ENCODE results near the gene BCL11A.

BCL11A gene

GRCh38 chr2:60480089-60480773 lies 73.2 kb downstream of the BCL11A start:
- no peak for DNase-seq

- no peak for DNase-seq
These were observed 74.0 kb downstream of the BCL11A start for GRCh38 chr2:60479226-60480088.

- DNase-seq, result no peak
These were observed 74.8 kb downstream of the BCL11A start for GRCh38 chr2:60478660-60479059.

GRCh38 chr2:60476206-60476954 lies 77.1 kb downstream of the BCL11A start:
- no peak for DNase-seq

GRCh38 chr2:60475123-60475830 lies 78.2 kb downstream of the BCL11A start:
- no peak for DNase-seq

GRCh38 chr2:60474301-60474700 lies 79.2 kb downstream of the BCL11A start:
- DNase-seq, result no peak

- DNase-seq, result no peak
These were observed 79.9 kb downstream of the BCL11A start for GRCh38 chr2:60473546-60473945.

GRCh38 chr2:60472663-60473289 lies 80.7 kb downstream of the BCL11A start:
- no peak for DNase-seq

- no peak for DNase-seq
These were observed 81.4 kb downstream of the BCL11A start for GRCh38 chr2:60472041-60472440.

GRCh38 chr2:60470340-60470739 lies 83.1 kb downstream of the BCL11A start:
- no peak for DNase-seq

- DNase-seq, result no peak
These were observed 83.7 kb downstream of the BCL11A start for GRCh38 chr2:60469536-60470317.

- DNase-seq, result no peak
These were observed 84.9 kb downstream of the BCL11A start for GRCh38 chr2:60468382-60469085.

GRCh38 chr2:60466161-60466702 lies 87.2 kb downstream of the BCL11A start:
- DNase-seq, result no peak

- no peak for DNase-seq
These were observed 87.7 kb downstream of the BCL11A start for GRCh38 chr2:60465736-60466135.

- no peak for DNase-seq
These were observed 90.2 kb downstream of the BCL11A start for GRCh38 chr2:60463249-60463648.

GRCh38 chr2:60461421-60462108 lies 91.9 kb downstream of the BCL11A start:
- DNase-seq, result no peak

GRCh38 chr2:60460577-60461420 lies 92.7 kb downstream of the BCL11A start:
- no peak for DNase-seq

- no peak for DNase-seq
These were observed 93.6 kb downstream of the BCL11A start for GRCh38 chr2:60459851-60460250.

Measured in activated CD4-positive, alpha-beta T cell treated with anti-CD3 and anti-CD28 coated beads for 4 hours (primary cell).